ENCODE data around the gene FYN.

FYN gene

DNA sequence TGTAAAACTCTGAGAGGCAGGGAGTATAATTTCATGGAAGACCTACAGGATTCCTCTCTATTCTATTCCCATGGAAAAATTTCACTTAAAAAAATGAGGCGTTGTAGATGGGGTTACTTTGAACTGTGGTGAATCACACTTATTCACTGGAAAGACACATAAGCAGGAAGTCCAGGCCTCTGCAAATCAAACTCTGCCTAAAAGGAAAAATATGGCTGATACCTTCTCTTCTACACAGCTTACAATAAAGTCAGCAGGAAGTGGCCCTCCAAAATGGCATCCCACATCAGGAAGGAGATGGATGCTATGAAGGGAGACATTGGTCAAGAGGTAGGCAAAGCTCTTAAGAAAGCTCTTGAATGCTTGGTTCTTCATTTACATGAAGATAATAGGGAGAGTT, 115.9 kb downstream of the FYN start:
- Mint-ChIP-seq H3K9me3 (no peaks in the 10 kb centered on the region), H3K36me3 (ENCODE audit: low read depth) (peaks cover 96% of the 10 kb centered on the region), H3K4me1 (ENCODE audit: low read depth) (peaks cover 94% of the 10 kb centered on the region), H3K27ac (peak overlapping the region; percentile 99), H3K27me3 (no peaks in the 10 kb centered on the region), H3K4me3 (peak overlapping the region; percentile 86)
- DNase-seq = no peak

DNA sequence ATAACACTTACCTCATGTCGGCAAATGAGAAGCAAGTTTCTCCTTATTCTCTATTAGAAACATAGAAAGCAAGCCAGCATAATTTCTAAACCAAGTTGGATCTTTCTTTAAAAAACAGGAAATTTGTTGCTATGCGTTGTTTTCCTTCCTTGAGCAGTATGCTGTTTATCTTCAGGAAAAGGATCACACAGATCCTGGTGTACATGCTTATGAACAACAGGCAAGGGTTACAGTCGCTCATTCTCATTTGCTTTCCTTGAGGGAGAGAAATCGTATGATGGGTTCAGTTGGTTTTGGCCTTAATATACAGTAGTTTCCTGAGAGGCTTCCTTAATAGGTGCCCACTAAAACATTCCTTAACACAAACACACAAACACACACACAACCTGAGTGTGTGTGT, 118.8 kb downstream of the FYN start:
- peak overlapping the region; percentile 86 for H3K4me3 Mint-ChIP-seq
- peaks cover 92% of the 10 kb centered on the region for H3K4me1 Mint-ChIP-seq (ENCODE audit: low read depth)
- H3K27me3 Mint-ChIP-seq = no peaks in the 10 kb centered on the region
- H3K36me3 Mint-ChIP-seq (ENCODE audit: low read depth) = peaks cover 93% of the 10 kb centered on the region
- DNase-seq = no peak
- peaks cover 3% of the 10 kb centered on the region for H3K9me3 Mint-ChIP-seq
- H3K27ac Mint-ChIP-seq = peak overlapping the region; percentile 92

DNA sequence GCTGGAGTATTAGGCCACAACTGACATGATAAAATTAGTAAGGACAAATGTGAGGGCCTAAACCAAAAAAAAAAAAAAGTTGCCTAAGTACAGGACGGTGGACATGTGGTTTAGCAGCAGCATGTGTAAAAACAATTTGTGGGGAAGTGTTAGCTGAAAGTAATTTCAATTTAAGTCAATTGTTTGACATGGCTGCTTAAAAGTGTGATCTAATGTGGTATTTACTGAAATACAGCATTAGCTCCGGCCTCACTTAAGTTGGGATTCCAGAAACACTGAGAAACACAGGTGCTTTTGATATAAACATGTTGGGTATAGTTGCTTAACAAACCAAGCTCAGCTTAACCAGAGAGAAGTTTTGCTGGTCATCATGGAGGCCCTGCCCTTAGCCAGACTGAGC, 119.7 kb downstream of the FYN start:
- peaks cover 91% of the 10 kb centered on the region for H3K4me1 Mint-ChIP-seq (ENCODE audit: low read depth)
- H3K36me3 Mint-ChIP-seq (ENCODE audit: low read depth) = peaks cover 92% of the 10 kb centered on the region
- peak overlapping the region; percentile 86 for H3K4me3 Mint-ChIP-seq
- H3K27ac Mint-ChIP-seq = peak overlapping the region; percentile 92
- H3K9me3 Mint-ChIP-seq = peaks cover 3% of the 10 kb centered on the region
- H3K27me3 Mint-ChIP-seq = no peaks in the 10 kb centered on the region
- DNase-seq = no peak

DNA sequence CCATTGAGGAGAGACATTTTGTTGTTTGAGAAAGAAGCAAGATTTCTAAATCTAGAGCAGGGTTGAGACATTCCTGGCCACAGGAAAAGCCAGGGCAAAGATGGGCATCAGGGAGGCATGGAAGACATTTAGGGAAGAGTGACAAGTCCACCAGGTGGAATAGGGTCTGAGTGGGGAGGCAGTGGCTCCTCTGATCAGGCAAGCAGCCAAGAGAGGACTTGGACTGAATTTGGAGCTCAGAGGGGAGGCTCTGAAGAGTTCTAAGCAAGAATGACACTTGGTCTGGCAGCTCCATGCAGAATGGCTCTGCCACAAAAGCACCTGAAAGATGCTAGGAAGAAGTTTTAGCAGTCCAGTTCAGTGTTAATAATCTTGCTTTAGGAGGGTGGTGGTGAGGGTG, 120.8 kb downstream of the FYN start:
- H3K4me3 Mint-ChIP-seq = peak overlapping the region; percentile 31
- DNase-seq = no peak
- H3K36me3 Mint-ChIP-seq (ENCODE audit: low read depth) = peaks cover 92% of the 10 kb centered on the region
- no peaks in the 10 kb centered on the region for H3K27me3 Mint-ChIP-seq
- peak overlapping the region; percentile 92 for H3K27ac Mint-ChIP-seq
- peaks cover 91% of the 10 kb centered on the region for H3K4me1 Mint-ChIP-seq (ENCODE audit: low read depth)
- peaks cover 3% of the 10 kb centered on the region for H3K9me3 Mint-ChIP-seq

DNA sequence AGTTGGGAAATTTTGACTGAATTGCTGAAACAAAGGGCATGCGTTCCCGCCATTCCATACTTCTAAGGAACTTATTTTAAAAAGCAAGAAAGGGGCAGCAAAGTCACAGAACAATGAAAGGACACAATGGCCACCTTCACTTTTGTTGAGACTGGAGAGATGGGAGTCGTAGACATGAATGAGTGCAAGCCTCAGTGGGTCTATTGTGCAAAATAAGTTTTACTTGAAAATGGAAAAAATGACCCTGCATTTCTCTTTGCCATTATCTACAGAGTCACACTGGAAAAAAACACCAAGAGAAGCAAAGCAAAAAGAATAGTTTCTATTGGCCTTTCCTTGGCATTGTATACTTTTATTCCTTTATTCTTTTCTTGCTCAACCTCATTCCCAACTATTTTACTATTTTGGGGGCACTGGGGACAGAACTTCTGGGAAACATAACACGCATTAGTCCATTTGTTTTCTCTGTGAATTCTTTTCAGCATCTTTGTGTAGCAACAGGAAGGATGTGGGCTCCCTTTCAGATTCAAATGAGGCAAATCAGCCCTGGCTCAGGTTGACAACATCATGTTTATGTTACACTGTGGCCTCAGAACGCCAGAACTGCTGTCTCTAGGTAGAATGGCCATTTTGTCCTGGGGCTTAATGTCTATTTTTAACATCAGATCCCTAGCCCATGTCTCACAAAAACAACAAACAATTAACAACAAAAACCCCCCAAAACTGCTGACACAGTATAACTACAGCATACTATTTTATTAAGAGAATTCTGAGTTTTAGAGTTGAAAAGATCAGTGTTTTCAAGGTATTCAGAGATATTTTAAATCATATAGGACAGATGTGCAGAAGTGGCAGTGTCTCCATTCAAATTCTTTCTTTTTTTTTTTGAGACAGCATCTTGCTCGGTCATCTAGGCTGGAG, 122.2 kb downstream of the FYN start:
- peaks cover 95% of the 10 kb centered on the region for H3K36me3 Mint-ChIP-seq (ENCODE audit: low read depth)
- peak overlapping the region; percentile 44 for H3K4me3 Mint-ChIP-seq
- H3K4me1 Mint-ChIP-seq (ENCODE audit: low read depth) = peaks cover 94% of the 10 kb centered on the region

DNA sequence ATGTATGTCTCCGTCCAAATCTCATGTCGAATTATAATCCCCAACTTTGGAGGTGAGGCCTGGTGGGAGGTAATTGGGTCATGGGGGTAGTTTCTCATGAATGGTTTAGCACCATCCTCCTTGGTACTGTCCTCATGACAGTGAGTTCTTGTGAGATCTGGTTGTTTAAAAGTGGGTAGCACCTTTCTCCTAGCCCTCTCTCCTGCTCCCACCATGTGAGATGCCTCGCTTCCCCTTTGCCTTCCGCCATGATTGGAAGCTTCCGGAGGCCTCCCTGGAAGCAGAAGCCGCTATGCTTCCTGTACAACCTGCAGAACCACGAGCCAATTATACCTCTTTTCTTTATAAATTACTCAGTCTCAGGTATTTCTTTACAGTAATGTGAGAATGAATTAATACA, 123.1 kb downstream of the FYN start:
- peak overlapping the region; percentile 44 for H3K4me3 Mint-ChIP-seq
- H3K27me3 Mint-ChIP-seq = no peaks in the 10 kb centered on the region
- H3K27ac Mint-ChIP-seq = peak overlapping the region; percentile 97
- DNase-seq = no peak
- peaks cover 3% of the 10 kb centered on the region for H3K9me3 Mint-ChIP-seq
- peaks cover 95% of the 10 kb centered on the region for H3K4me1 Mint-ChIP-seq (ENCODE audit: low read depth)
- peaks cover 95% of the 10 kb centered on the region for H3K36me3 Mint-ChIP-seq (ENCODE audit: low read depth)

More for the DNA sequence above, 122.2 kb downstream of the FYN start:
- peak overlapping the region; percentile 97 for H3K27ac Mint-ChIP-seq
- no peak for DNase-seq
- no peaks in the 10 kb centered on the region for H3K27me3 Mint-ChIP-seq
- peaks cover 3% of the 10 kb centered on the region for H3K9me3 Mint-ChIP-seq

DNA sequence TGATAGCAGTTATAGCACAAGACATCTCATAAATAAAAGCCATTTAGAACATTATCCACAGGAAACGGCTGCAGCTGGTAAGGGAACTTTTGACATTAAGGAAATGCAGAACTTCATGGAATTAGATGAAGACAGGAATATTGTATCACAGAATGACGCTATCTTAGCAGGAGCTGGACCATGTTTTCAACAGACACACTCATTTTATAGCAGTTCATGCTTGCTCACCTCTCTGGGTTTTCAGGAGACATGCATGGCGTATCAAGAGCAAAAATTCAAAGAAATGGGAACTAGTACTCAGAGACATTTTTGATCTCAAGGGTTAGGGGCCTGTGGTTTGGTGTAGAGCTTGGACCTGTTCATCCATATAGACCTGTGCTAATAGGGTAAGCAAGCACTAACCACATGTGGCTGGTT, 125.0 kb downstream of the FYN start:
- Mint-ChIP-seq H3K36me3 (ENCODE audit: low read depth) (peaks cover 95% of the 10 kb centered on the region), H3K9me3 (peaks cover 3% of the 10 kb centered on the region), H3K27me3 (no peaks in the 10 kb centered on the region), H3K27ac (peak overlapping the region; percentile 86), H3K4me1 (ENCODE audit: low read depth) (peaks cover 93% of the 10 kb centered on the region), H3K4me3 (no peak overlapping the region)
- no peak for DNase-seq

DNA sequence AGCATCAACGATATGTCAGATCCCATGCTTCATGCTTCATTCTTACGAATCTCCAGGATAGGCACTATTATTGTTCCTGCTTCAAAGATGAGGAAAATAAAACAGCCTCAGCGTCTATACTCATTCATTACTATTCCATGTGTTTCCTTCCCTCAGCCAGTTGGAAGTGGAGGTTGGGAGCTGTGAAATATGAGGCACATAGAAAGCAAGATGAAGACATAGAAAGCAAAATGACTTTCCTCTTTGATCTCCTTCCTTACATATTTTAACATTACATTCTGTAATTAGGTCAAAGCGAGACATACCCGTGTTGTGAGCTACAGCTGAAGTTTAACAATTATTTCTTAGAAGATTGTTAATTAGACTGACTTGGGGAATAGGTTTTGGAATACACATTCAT, 125.4 kb downstream of the FYN start:
- Mint-ChIP-seq H3K27ac (peak overlapping the region; percentile 86), H3K4me3 (peak overlapping the region; percentile 0), H3K9me3 (peaks cover 3% of the 10 kb centered on the region), H3K4me1 (ENCODE audit: low read depth) (peaks cover 92% of the 10 kb centered on the region), H3K36me3 (ENCODE audit: low read depth) (peaks cover 95% of the 10 kb centered on the region), H3K27me3 (no peaks in the 10 kb centered on the region)
- DNase-seq = no peak

DNA sequence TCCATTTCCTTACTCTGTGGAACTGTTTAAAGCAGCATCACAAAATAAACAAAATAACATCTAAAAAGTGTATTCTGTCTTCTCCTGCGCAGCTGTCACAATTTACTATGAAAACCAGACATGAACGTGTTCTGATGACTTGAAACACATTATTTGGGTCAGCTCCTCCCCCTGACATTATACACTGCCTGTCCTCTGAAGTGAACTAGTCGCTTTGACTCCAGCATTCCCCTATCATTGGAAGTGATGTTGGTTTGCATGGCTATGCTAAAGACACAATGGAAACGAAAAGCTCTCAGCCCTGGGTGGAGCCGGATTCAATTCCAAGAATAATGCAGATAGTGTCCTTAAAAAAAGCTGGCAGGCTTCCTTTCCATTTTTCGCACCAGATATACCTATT, 125.9 kb downstream of the FYN start:
- Mint-ChIP-seq H3K4me1 (ENCODE audit: low read depth) (peaks cover 91% of the 10 kb centered on the region), H3K36me3 (ENCODE audit: low read depth) (peaks cover 95% of the 10 kb centered on the region), H3K27me3 (no peaks in the 10 kb centered on the region), H3K9me3 (peaks cover 3% of the 10 kb centered on the region), H3K27ac (peak overlapping the region; percentile 86), H3K4me3 (peak overlapping the region; percentile 0)
- no peak for DNase-seq

DNA sequence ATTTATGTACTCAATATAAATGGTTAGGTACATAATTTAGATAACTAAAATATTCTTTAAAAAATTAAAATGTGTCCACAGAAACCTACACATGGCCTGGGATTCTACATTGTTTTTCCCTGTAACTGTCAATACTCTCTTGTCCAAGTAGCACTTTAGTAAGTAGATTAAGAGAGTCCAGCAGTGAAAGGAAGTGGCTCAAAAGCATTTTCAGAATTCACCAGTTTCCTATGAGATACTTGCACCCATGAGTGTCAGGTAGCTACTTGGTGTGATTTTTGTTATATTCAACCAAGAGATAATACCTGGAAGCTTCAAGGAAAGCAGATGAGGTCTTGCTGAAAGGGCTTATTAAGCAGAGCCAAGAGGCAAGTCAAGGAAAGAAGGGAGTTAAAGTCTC, 126.3 kb downstream of the FYN start:
- Mint-ChIP-seq H3K27ac (peak overlapping the region; percentile 86), H3K9me3 (peaks cover 3% of the 10 kb centered on the region), H3K4me3 (no peak overlapping the region)

DNA sequence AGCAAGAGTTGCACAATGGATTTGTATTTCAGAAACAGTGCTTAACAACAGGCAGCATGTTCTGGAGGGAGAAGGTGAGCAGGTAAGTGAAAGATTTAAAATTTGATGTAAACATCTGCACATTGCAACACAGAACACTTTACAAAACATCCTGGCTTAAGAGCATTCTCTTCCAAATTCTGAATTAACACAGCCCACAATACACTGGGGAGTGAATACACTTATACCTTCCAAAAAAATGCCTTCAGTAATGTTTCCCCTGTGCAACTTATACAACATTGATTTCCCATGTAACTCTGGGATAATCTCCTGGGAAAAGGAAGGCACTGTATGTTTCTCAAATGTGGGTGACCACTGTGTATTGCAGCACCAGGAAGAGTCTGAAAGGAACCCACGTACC, 127.6 kb downstream of the FYN start:
- H3K27ac Mint-ChIP-seq = peak overlapping the region; percentile 82
- H3K4me3 Mint-ChIP-seq = no peak overlapping the region
- H3K9me3 Mint-ChIP-seq = peaks cover 2% of the 10 kb centered on the region
- peaks cover 97% of the 10 kb centered on the region for H3K36me3 Mint-ChIP-seq (ENCODE audit: low read depth)
- DNase-seq = no peak
- peaks cover 92% of the 10 kb centered on the region for H3K4me1 Mint-ChIP-seq (ENCODE audit: low read depth)
- H3K27me3 Mint-ChIP-seq = no peaks in the 10 kb centered on the region

More for the DNA sequence above, 126.3 kb downstream of the FYN start:
- H3K4me1 Mint-ChIP-seq (ENCODE audit: low read depth) = peaks cover 91% of the 10 kb centered on the region
- no peaks in the 10 kb centered on the region for H3K27me3 Mint-ChIP-seq
- H3K36me3 Mint-ChIP-seq (ENCODE audit: low read depth) = peaks cover 95% of the 10 kb centered on the region
- DNase-seq = no peak

DNA sequence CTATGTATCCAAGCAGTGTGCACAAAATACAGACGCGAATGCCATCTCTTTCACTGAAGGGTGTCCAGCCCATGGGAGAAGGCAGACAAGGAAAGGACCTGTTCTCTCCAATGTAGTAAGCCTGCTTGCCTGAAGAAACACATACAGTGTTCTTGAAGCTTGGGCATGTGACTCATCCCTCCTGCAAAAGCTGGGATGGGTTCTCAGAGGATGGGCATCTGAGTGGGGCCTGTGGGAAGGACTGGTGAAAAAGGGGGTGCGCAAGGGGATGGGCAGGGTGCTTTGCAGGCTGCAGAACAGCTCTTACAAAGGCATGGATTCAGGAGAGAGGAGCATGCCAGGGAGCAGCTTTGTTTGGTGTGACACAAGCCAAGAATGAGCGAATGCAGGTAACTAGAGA, 128.1 kb downstream of the FYN start:
- H3K27me3 Mint-ChIP-seq = no peaks in the 10 kb centered on the region
- no peak for DNase-seq
- peaks cover 97% of the 10 kb centered on the region for H3K36me3 Mint-ChIP-seq (ENCODE audit: low read depth)
- H3K4me3 Mint-ChIP-seq = no peak overlapping the region
- peak overlapping the region; percentile 82 for H3K27ac Mint-ChIP-seq
- H3K4me1 Mint-ChIP-seq (ENCODE audit: low read depth) = peaks cover 92% of the 10 kb centered on the region
- H3K9me3 Mint-ChIP-seq = no peaks in the 10 kb centered on the region

DNA sequence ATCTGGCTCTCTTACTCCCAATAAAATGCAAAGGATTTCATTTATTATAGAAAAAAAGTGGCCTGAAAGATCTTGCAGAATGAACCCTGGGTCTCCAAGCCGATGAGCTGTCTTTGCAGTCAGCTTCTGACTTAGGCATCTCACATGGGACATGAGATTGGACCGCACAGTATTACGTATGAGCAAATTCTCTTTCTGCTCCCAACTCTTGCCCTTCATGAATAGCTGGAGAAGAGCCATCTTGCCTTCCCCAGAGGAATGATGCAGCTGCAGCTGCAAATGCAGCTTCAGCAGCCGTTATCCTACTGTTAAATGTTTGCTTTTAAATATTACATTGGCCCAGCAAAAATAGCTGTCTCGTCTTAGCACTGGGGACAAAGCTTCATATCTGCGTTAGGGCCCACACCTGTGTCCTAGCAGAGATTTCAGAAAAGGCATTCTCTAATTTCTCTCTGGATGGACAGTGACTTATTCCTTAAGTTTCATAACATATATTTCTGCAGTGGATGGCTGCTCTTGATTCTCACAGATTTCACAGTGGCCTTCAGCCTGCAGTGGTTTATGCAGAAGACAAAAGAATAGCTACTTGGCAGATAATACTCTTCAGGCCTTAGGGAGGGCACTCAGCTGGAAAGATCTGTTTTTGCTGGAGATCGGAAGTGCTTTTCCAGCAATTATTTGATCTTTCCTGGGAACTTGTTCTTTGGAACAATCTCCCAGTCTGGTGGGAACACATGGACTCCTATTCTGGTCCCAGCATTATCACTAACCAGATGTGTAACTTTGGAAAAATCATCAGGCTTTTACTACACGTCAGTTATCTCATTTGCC, 129.2 kb downstream of the FYN start:
- Mint-ChIP-seq H3K27ac (peak overlapping the region; percentile 81), H3K9me3 (no peaks in the 10 kb centered on the region), H3K4me1 (ENCODE audit: low read depth) (peaks cover 93% of the 10 kb centered on the region), H3K4me3 (no peak overlapping the region), H3K27me3 (no peaks in the 10 kb centered on the region), H3K36me3 (ENCODE audit: low read depth) (peaks cover 98% of the 10 kb centered on the region)
- no peak for DNase-seq

DNA sequence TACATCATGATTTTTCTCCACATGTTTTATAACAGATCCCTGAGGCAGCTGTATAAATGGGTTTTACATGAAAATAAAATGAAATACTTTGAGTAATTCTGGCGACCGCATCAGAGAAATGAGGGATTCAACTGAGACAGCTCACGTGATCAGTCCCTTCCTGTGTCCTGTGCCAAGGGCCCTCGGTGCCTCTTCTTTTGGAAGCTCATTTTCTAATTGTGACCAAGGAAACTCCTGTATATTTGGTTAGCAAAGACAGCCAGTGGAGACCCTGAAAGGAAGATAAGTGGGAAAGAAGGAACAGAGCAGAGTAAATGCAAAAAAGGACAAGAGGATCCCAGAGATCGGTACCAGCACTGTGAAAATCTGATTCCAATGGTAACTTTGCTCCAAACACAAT, 129.9 kb downstream of the FYN start:
- H3K27ac Mint-ChIP-seq = peak overlapping the region; percentile 81
- H3K4me1 Mint-ChIP-seq (ENCODE audit: low read depth) = peaks cover 94% of the 10 kb centered on the region
- H3K36me3 Mint-ChIP-seq (ENCODE audit: low read depth) = peaks cover 99% of the 10 kb centered on the region
- H3K27me3 Mint-ChIP-seq = no peaks in the 10 kb centered on the region
- H3K4me3 Mint-ChIP-seq = no peak overlapping the region
- no peaks in the 10 kb centered on the region for H3K9me3 Mint-ChIP-seq
- no peak for DNase-seq
